H7 (cell line): ENCODE results near the gene OR2AJ1. TPM values are rescaled to one million over a fixed set of nuclear protein-coding genes. Genes with fewer than 3 reads are reported as not detected.
"Not testable (repeated sequence)": the region's sequence is repeated elsewhere in the genome, so short reads cannot be mapped to it uniquely, and the experiment has no call there.

Source experiments
- DNase-seq: peaks from one replicate; pipeline ENCODE4 v3.0.0; 2012
- H3K27me3 ChIP-seq: 2 replicates; pipeline ENCODE4 v1.6.0; 2011; ENCODE audit warnings: mild to moderate bottlenecking, low read length; ENCODE audit not compliant: control insufficient read depth, insufficient read depth
- H3K36me3 ChIP-seq: replicated peaks from 2 replicates; pipeline ENCODE4 v1.5.1; 2011; ENCODE audit warnings: low read length; ENCODE audit not compliant: control insufficient read depth, insufficient read depth
- H3K4me3 ChIP-seq: 2 replicates; pipeline ENCODE4 v1.5.1; 2011; ENCODE audit warnings: low read depth, mild to moderate bottlenecking, control low read depth, low read length, moderate library complexity; ENCODE audit not compliant: insufficient read depth
- total RNA-seq: library from RNA; depleted of rRNA; stranded (reverse); fragments of >200 nt; shearing (Covaris generic); gene quantifications from 2 replicates; pipeline ENCODE4 v1.2.3, GENCODE V29; 2014; rRNA removed

OR2AJ1 gene
- total RNA-seq, 1 experiment from 2014 or later: not detected

DNA sequence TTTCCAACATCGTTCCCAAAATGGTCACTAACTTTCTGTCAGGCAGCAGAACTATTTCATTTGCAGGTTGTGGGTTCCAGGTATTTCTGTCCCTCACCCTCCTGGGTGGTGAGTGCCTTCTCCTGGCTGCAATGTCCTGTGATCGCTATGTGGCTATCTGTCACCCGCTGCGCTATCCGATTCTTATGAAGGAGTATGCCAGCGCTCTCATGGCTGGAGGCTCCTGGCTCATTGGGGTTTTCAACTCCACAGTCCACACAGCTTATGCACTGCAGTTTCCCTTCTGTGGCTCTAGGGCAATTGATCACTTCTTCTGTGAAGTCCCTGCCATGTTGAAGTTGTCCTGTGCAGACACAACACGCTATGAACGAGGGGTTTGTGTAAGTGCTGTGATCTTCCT lies 9.3 kb downstream of the OR2AJ1 start:
- no peaks in the 10 kb centered on the region for H3K36me3 ChIP-seq
- no peak for DNase-seq
- H3K4me3 ChIP-seq: no peak overlapping the region
- no peaks in the 10 kb centered on the region for H3K27me3 ChIP-seq

- Histone ChIP-seq H3K27me3 (no peaks in the 10 kb centered on the region), H3K4me3 (no peak overlapping the region), H3K36me3 (no peaks in the 10 kb centered on the region)
- DNase-seq: no peak
These were observed 11.1 kb downstream of the OR2AJ1 start for GRCh38 chr1:247935781-247936180.

DNA sequence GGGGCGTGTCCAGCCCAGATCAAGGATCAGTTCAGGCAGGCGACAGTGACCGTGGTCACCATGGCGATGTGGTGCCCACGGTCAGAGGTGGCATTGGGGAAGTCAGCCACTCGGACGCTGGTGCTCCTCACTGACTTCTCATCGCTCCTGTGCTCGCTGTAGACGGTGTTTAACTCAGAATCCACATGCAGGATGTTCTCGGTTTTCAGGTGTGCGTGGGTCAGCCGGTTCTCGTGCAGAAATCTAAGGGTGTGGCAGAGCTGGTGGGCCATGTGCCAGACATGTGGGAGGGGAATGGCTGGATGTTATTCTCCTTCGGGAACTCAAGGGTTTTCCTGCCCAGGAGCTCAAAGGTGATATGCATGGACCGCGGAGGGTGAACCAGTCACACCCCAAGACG lies 11.7 kb downstream of the OR2AJ1 start:
- Histone ChIP-seq H3K27me3 (no peaks in the 10 kb centered on the region), H3K36me3 (no peaks in the 10 kb centered on the region)

DNA sequence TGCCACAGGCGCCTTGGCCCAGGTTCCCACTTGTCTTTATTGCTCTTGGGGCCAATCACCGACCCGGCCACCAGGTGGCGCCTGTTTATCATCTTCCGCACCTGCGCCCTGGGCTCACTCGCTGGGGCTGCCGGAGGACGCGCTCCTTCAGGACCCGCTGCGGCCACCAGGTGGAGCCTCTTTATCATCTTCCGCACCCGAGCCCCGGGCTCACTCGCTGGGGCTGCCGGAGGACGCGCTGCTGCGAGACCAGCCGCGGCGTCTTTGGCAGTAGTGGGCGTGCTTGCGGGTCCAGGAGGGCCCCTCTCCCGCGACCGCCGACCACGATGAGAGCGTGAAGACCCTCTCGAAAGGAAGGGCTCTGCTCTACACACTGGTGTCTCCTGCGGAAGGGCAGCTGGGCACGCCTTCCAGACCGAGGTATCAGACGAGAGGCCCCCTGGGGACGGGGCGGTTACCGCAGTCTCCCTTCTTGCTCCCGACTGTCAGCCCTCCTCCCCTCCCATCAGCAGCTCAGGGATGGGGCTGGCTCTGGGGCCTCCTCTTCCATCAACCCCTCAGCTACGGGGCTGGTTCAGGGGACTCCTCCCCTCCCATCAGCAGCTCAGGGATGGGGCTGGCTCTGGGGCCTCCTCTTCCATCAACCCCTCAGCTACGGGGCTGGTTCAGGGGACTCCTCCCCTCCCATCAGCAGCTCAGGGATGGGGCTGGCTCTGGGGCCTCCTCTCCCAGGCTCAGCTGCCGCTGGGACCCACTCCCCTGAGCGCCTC lies 12.5 kb downstream of the OR2AJ1 start:
- not testable (repeated sequence) for H3K36me3 ChIP-seq, H3K27me3 ChIP-seq, H3K4me3 ChIP-seq
- peak; percentile 88 for DNase-seq

More for the DNA sequence above, 11.7 kb downstream of the OR2AJ1 start:
- no peak overlapping the region for H3K4me3 ChIP-seq
- peak; percentile 4 for DNase-seq

DNA sequence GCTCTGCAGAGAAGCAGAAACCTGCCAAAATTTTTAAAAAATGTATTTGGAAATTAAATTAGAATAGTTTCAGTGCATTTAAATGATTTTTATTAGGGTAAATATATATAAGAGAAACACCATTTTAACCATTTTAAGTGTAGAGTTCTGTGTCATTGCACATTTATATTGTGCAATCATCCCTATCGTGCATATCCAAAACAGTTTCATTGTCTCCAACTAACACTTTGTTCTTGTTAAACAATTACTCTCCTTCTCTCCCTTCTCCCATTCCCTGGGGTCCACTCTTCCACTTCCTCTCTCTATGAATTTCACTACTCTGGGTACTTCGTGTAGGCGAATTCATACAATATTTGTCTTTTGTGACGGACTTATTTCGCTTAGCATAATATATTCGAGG lies 17.9 kb downstream of the OR2AJ1 start:
- Histone ChIP-seq H3K27me3 (no peaks in the 10 kb centered on the region), H3K4me3 (no peak overlapping the region), H3K36me3 (no peaks in the 10 kb centered on the region)
- no peak for DNase-seq

DNA sequence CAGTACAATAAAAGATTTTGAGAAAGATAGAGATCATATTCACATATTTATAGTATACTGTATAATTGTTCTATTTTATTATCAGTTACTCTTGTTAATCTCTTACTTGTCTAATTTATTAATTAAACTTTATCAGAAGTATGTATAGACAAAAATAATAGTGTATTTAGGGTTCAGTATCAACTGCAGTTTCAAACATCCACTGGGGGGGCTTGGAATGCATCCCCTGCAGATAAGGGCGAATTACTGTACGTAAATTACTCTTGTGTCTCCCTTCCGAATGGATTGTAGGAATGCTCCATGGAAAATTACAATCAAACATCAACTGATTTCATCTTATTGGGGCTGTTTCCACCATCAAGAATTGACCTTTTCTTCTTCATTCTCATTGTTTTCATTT lies 23.9 kb downstream of the OR2AJ1 start, which contains the start of gene OR2L8:
TSS of gene OR2L8 (plus strand) at position 301 of the 400 bp plus-strand sequence. CDS start at position 301, 0 bp downstream.
- no peak for DNase-seq
- Histone ChIP-seq H3K27me3 (no peaks in the 10 kb centered on the region), H3K4me3 (no peak within 1 kb of the TSS), H3K36me3 (no peaks in the 10 kb centered on the region)

- Histone ChIP-seq H3K36me3 (no peaks in the 10 kb centered on the region), H3K27me3 (no peaks in the 10 kb centered on the region), H3K4me3 (no peak overlapping the region)
- DNase-seq: no peak
These were observed 28.7 kb downstream of the OR2AJ1 start for GRCh38 chr1:247953408-247953807.

- Histone ChIP-seq H3K27me3 (no peaks in the 10 kb centered on the region), H3K4me3 (no peak overlapping the region), H3K36me3 (no peaks in the 10 kb centered on the region)
- no peak for DNase-seq
These were observed 37.1 kb downstream of the OR2AJ1 start for GRCh38 chr1:247961791-247962190.

GRCh38 chr1:247962911-247963588 lies 38.4 kb downstream of the OR2AJ1 start:
- no peak for DNase-seq
- no peaks in the 10 kb centered on the region for H3K27me3 ChIP-seq

DNA sequence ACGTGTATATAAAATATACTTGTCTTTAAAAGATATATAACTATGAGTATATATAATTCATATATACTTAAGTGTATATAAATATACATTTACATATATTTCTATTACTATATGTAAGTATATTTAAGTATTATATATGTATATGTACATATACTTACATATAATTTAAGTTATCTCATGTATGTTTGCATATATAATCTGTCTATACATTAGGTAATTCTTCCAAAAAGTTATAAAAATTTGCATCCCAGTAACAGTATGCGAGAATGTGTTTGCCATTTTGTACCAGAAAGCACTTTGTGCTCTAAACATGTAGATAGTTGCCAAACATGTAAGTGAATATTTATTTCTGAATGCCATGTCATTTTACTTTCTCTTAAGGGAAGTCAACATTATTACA lies 40.2 kb downstream of the OR2AJ1 start, which contains the start of gene OR2AK2:
TSS of gene OR2AK2 (plus strand) at position 301 of the 400 bp plus-strand sequence. CDS start 144 bp downstream, outside the sequence.
- no peak for DNase-seq

More at GRCh38 chr1:247962911-247963588, 38.4 kb downstream of the OR2AJ1 start:
- no peaks in the 10 kb centered on the region for H3K36me3 ChIP-seq
- no peak overlapping the region for H3K4me3 ChIP-seq

DNA sequence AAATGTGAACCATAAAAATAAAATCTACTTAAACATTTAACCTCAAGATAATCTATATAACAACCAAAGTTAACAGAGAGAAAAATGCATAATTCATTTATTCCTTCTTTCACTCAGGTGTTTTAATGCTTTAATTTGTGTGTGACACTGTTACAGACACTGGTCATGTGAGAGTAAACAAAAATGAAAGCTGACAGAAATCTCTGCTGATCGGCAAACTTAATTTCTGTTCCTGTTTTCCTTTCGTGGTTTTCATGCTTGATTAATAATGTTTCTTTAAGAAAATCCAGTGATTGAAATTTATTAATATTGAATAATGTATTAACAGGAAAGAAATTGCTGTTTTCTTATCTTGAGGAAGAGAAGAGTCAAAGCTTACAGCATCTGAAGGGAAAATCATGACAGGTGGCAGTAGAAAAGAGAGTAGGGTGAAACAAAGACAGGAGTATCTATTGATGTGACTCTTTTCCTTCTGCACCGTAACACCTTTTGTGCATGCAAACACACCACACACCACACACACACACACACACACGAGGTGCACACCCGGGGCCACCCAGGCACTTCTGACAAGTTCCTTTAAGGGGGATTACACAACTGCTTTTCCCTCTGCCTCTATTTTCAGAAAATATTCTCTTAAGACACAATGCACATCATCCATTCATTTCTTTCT lies 42.0 kb downstream of the OR2AJ1 start:
- no peaks in the 10 kb centered on the region for H3K36me3 ChIP-seq
- H3K4me3 ChIP-seq: no peak overlapping the region
- DNase-seq: no peak
- H3K27me3 ChIP-seq: no peaks in the 10 kb centered on the region

More for the DNA sequence above, 40.2 kb downstream of the OR2AJ1 start, which contains the start of gene OR2AK2:
- Histone ChIP-seq H3K27me3 (no peaks in the 10 kb centered on the region), H3K36me3 (no peaks in the 10 kb centered on the region), H3K4me3 (no peak within 1 kb of the TSS)

Other genes with a start within 250 kb of the OR2AJ1 start
- gene OR13G1, start 245.2 kb upstream of the OR2AJ1 start, total RNA-seq: not detected in 2 replicates
- gene OR6F1, start 208.2 kb upstream of the OR2AJ1 start, total RNA-seq: not detected in 2 replicates
- not detected in 2 replicates for gene OR14K1, start 186.3 kb upstream of the OR2AJ1 start, total RNA-seq
- not detected in 2 replicates for gene OR14A2, start 176.7 kb upstream of the OR2AJ1 start, total RNA-seq
- gene OR1C1, start 164.3 kb upstream of the OR2AJ1 start, total RNA-seq: not detected in 2 replicates
- not detected in 2 replicates for gene OR14A16, start 100.8 kb upstream of the OR2AJ1 start, total RNA-seq
- not detected in 2 replicates for gene OR11L1, start 83.0 kb upstream of the OR2AJ1 start, total RNA-seq
- gene TRIM58, start 67.7 kb upstream of the OR2AJ1 start, total RNA-seq: 0.04 and 0.10 TPM in 2 replicates
- not detected in 2 replicates for gene OR2W3, start 29.3 kb upstream of the OR2AJ1 start, total RNA-seq
- gene OR2T8, start 4.6 kb upstream of the OR2AJ1 start, total RNA-seq: not detected in 2 replicates
- not detected in 2 replicates for gene OR2L8, start 24.0 kb downstream of the OR2AJ1 start, total RNA-seq
- not detected in 2 replicates for gene OR2AK2, start 40.3 kb downstream of the OR2AJ1 start, total RNA-seq
- gene OR2L5, start 88.8 kb downstream of the OR2AJ1 start, total RNA-seq: not detected in 2 replicates
- not detected in 2 replicates for gene OR2L2, start 105.2 kb downstream of the OR2AJ1 start, total RNA-seq
- not detected in 2 replicates for gene OR2L3, start 121.9 kb downstream of the OR2AJ1 start, total RNA-seq
- gene OR2L13, start 170.3 kb downstream of the OR2AJ1 start, total RNA-seq: not detected in 2 replicates
- not detected in 2 replicates for gene OR2M5, start 220.3 kb downstream of the OR2AJ1 start, total RNA-seq
- not detected in 2 replicates for gene OR2M2, start 249.9 kb downstream of the OR2AJ1 start, total RNA-seq